Karpas-422 (cell line): Measurements from ENCODE around the gene TTC22. TPM values are rescaled to one million over a fixed set of nuclear protein-coding genes. Genes with fewer than 3 reads are reported as not detected.

Experiments
- DNase-seq: peaks from one replicate; pipeline ENCODE4 v3.0.0-alpha.2; 2015
- H2AFZ ChIP-seq: fragments of 200-600 bp; sonication (generic); 2 replicates; pipeline ENCODE4 v1.6.1; 2014; ENCODE audit warnings: antibody characterized with exemption, low read length, mixed read lengths
- H3K27ac ChIP-seq: fragments of 200-600 bp; sonication (generic); 2 replicates; pipeline ENCODE4 v1.5.1; 2014; ENCODE audit warnings: mild to moderate bottlenecking, low read length, moderate library complexity
- H3K27me3 ChIP-seq: fragments of 200-600 bp; sonication (generic); 2 replicates; pipeline ENCODE4 v1.6.1; 2014; ENCODE audit warnings: low read length, mixed read lengths
- H3K36me3 ChIP-seq: fragments of 200-600 bp; sonication (generic); 2 replicates; pipeline ENCODE4 v1.6.1; 2014; ENCODE audit warnings: low read length, mixed read lengths; ENCODE audit not compliant: insufficient read depth
- H3K4me1 ChIP-seq: fragments of 200-600 bp; sonication (generic); 2 replicates; pipeline ENCODE4 v1.6.1; 2014; ENCODE audit warnings: mild to moderate bottlenecking, low read length, mixed read lengths
- H3K4me2 ChIP-seq: fragments of 200-600 bp; sonication (generic); 2 replicates; pipeline ENCODE4 v1.6.1; 2014; ENCODE audit warnings: low read length, low read depth, mild to moderate bottlenecking; ENCODE audit not compliant: poor library complexity, severe bottlenecking
- H3K4me3 ChIP-seq: fragments of 200-600 bp; sonication (generic); 2 replicates; pipeline ENCODE4 v1.5.1; 2014; ENCODE audit warnings: mild to moderate bottlenecking, antibody characterized with exemption, low read length, mixed read lengths
- H3K79me2 ChIP-seq: fragments of 200-600 bp; sonication (generic); 2 replicates; pipeline ENCODE4 v1.6.1; 2014; ENCODE audit warnings: mild to moderate bottlenecking, low read length, mixed read lengths
- H3K9ac ChIP-seq: fragments of 200-600 bp; sonication (generic); 2 replicates; pipeline ENCODE4 v1.6.0; 2014; ENCODE audit warnings: low read length
- H3K9me2 ChIP-seq: fragments of 200-600 bp; sonication (generic), shearing (Covaris generic); replicated peaks from 2 replicates; pipeline ENCODE4 v1.6.0; 2014; ENCODE audit warnings: mild to moderate bottlenecking, low read length, moderate library complexity; ENCODE audit not compliant: insufficient read depth
- H3K9me3 ChIP-seq: fragments of 300-700, 200-600 bp; sonication (generic); 2 replicates; pipeline ENCODE4 v1.6.1; 2014; ENCODE audit warnings: low read length, mixed read lengths
- H4K20me1 ChIP-seq: fragments of 200-600 bp; sonication (generic); 2 replicates; pipeline ENCODE4 v1.6.1; 2014; ENCODE audit warnings: mild to moderate bottlenecking, antibody characterized with exemption, low read length, low read depth; ENCODE audit not compliant: insufficient read depth
- total RNA-seq: library from RNA; depleted of rRNA; stranded (reverse); fragments of >200 nt; shearing (Covaris generic); gene quantifications from 2 replicates; pipeline ENCODE4 v1.2.3, GENCODE V29; 2014; ENCODE audit warnings: low replicate concordance; rRNA removed

TTC22 gene
- total RNA-seq, 1 experiment from 2014 or later = not detected

- H3K27ac ChIP-seq = no peak overlapping the region
- H3K4me2 ChIP-seq = no peak overlapping the region
- no peaks in the 10 kb centered on the region for H3K9me3 ChIP-seq
- H3K79me2 ChIP-seq = no peaks in the 10 kb centered on the region
- no peak overlapping the region for H3K9ac ChIP-seq
- no peak overlapping the region for H3K4me3 ChIP-seq
- H3K9me2 ChIP-seq = no peaks in the 10 kb centered on the region
- no peak for DNase-seq
- H3K36me3 ChIP-seq = peaks cover 10% of the 10 kb centered on the region
- H4K20me1 ChIP-seq = 0 out of 2 replicates have a peak, but pooled peaks cover 6% of the 10 kb centered on the region
- H3K27me3 ChIP-seq = no peaks in the 10 kb centered on the region
- H3K4me1 ChIP-seq = no peaks in the 10 kb centered on the region
- H2AFZ ChIP-seq = no peak overlapping the region
Observed at GRCh38 chr1:54741531-54741930, 59.6 kb downstream of the TTC22 start.

- Histone ChIP-seq H3K27ac (no peak overlapping the region), H3K4me3 (no peak overlapping the region), H4K20me1 (0 out of 2 replicates have a peak, but pooled peaks cover 6% of the 10 kb centered on the region), H3K9me2 (no peaks in the 10 kb centered on the region), H2AFZ (no peak overlapping the region), H3K27me3 (no peaks in the 10 kb centered on the region), H3K9me3 (no peaks in the 10 kb centered on the region), H3K9ac (no peak overlapping the region), H3K36me3 (peaks cover 16% of the 10 kb centered on the region), H3K79me2 (no peaks in the 10 kb centered on the region), H3K4me2 (no peak overlapping the region), H3K4me1 (no peaks in the 10 kb centered on the region)
- DNase-seq = no peak
Observed at GRCh38 chr1:54738244-54738643, 62.9 kb downstream of the TTC22 start.

- Histone ChIP-seq H3K36me3 (peaks cover 16% of the 10 kb centered on the region), H3K4me3 (no peak overlapping the region), H3K9me2 (no peaks in the 10 kb centered on the region), H3K9ac (no peak overlapping the region), H3K9me3 (no peaks in the 10 kb centered on the region), H3K4me1 (no peaks in the 10 kb centered on the region), H3K79me2 (no peaks in the 10 kb centered on the region), H3K4me2 (no peak overlapping the region), H2AFZ (no peak overlapping the region), H3K27ac (no peak overlapping the region), H4K20me1 (no peaks in the 10 kb centered on the region), H3K27me3 (no peaks in the 10 kb centered on the region)
- no peak for DNase-seq
Observed at GRCh38 chr1:54736685-54737084, 64.4 kb downstream of the TTC22 start.

Other genes starting within 250 kb of the TTC22 start
- not detected in 2 replicates for gene FAM151A, start 177.8 kb downstream of the TTC22 start, total RNA-seq
- gene MROH7, start 159.5 kb downstream of the TTC22 start, total RNA-seq = not detected in 2 replicates
- 17.4 and 26.5 TPM in 2 replicates for gene TTC4, start 85.5 kb downstream of the TTC22 start, total RNA-seq
- gene PARS2, start 36.8 kb downstream of the TTC22 start, total RNA-seq = 8.2 and 9.0 TPM in 2 replicates
- gene DHCR24, start 85.9 kb upstream of the TTC22 start, total RNA-seq = 115 and 122 TPM in 2 replicates
- gene TMEM61, start 179.3 kb upstream of the TTC22 start, total RNA-seq = not detected in 2 replicates
- gene BSND, start 197.6 kb upstream of the TTC22 start, total RNA-seq = not detected in 2 replicates
- gene PCSK9, start 238.2 kb upstream of the TTC22 start, total RNA-seq = not detected in 2 replicates